DMS 273 (cell line): ENCODE measurements around the gene ZNF547.
A peak's percentile ranks its signal among the peaks of the same experiment; 100 is the strongest.

ENCODE experiments used
- DNase-seq: peaks from one replicate; lab custom pipeline; 2025; ENCODE audit not compliant: unreplicated experiment; lab: John Stamatoyannopoulos, UW

Gene ZNF547

DNA sequence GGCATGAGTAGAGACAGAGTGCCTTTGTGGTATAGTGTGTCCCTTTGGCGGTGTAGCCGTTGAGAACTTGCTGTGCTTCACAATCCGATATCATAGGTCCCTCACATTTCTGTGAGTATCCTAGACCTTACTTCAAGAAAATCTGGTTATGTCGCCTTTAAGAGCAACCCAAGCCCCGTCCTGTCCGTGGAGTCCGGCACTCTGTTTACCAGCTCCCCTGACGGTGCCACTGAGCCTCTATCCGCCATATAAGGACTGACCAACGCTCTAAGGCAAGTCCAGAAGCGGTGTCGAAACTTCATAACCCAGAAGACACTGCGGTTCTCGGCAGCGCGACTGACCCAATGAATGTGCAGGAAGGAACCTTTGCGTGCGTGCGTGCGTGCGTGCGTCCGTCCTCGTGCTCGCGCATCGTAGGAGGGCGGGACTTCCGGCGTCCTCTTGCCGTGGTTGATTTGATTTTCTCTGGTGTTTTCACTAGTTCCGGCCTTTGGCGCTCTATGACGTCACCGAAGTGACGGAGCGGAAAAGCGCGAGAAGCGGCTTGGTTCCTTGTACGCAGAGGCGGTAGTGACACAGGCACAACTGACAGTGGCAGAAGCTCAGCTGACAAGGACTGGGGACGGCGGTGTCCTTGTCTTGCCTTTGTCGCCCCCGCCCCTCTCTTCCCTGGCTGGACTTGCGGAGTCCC is at the start of gene ZNF547, which contains the start of gene TRAPPC2B:
Gene ZNF547, plus strand, starts transcription at position 555 of the 691 bp plus-strand sequence. CDS start 5,005 bp downstream, outside the sequence.
Gene TRAPPC2B, plus strand, starts transcription at position 555 of the 691 bp plus-strand sequence. CDS start 1,283 bp downstream, outside the sequence.
- peak; percentile 99 for DNase-seq

DNA sequence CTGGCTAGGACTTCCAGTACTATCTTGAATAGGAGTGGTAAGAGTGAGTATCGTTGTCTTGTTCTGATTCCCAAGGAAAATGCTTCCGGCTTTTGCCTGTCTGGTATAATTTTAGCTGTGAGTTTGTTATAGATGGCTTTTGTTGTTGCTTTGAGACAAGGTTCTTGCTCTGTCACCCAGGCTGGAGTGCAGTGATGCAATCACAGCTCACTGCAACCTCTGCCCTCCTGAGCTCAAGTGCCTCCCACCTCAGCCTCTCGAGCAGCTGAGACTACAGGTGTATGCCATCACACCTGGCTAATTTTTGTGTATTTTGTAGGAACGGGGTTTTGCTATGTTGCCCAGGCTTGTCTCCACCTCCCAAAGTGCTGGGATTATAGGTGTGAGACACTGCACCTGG is 49.2 kb upstream of the ZNF547 start:
- DNase-seq: no peak

DNA sequence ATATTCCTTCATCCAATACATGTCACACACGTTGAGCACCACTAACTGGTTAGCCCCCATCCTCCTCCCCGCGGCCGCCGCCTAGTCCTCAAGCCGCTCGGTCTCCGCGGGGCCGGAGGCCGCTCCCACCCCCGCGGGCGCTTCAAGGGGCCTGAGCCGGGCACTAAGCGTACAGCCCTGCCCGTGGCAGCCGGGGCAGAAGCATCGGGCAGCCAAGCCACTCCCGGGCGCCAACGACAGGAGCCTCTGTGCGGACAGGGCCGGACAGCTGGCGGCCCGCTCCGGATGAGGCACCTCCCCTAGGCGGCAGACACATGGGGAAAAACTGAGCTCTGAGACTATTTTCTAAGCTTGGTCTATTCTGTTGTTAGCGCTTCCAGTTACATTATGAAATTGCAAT is 45.8 kb upstream of the ZNF547 start:
- DNase-seq: no peak

DNA sequence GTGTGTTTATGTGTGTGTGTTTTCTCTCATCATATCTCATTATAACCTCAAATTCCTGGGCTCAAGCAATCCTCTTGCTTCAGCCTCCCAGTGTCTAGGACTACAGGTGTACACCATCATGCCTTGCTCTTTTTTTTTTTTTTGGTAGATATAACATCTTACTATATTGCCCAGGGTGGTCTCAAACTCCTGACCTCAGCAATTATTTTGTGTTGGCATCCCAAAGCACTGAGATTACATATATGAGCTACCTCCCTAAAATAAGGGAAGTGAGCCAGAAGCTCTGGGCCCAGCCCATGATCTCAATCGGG is 43.5 kb upstream of the ZNF547 start:
- no peak for DNase-seq

DNA sequence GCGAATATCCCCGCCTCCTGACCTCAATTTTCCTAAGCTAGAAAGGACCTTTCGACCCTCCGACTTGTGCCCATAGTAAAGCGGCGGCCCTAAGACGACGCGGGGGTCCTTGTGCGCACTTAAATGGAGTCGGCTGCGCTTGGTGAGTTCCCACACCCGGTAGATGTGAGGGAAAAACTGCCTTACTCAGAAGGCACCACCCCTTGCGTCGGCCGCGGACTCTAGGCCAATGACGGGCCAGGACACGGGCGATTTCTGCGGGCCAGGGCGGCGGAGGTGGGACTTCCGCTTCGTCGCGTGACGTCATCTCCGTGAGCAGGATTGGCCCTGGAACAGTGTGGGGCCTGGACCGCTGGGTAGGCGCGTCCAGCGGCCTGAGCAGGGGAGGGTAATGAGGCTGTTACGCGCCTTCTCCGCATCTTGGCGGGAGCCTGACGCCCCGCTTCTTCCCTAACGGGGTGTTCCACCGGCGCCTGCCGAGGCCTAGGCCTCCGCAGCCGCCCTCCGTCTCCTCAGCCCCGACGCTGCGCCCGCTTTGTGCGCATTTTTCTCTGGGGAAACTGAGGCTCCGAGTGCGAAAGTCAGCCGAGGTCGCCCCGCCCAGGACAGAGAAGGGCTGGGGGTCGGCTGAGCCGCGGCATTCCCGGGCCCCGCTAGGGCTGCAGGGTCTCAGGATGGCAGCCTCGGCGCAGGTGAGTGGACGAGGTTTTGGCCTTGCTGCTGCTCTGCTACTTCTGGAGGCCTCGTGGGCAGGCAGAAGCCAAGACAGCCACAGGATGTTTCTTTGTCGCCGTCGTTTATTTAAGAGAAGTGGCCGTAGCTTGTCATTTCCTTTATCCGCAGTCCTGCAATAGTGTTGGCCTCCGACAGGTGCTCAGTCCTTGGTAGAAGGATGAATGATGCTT is 42.9 kb upstream of the ZNF547 start, which contains the start of gene ZNF543:
Gene ZNF543, plus strand, starts transcription at position 293 of the 905 bp plus-strand sequence. Its CDS starts 382 bp downstream, at position 675.
- peak; percentile 99 for DNase-seq

DNA sequence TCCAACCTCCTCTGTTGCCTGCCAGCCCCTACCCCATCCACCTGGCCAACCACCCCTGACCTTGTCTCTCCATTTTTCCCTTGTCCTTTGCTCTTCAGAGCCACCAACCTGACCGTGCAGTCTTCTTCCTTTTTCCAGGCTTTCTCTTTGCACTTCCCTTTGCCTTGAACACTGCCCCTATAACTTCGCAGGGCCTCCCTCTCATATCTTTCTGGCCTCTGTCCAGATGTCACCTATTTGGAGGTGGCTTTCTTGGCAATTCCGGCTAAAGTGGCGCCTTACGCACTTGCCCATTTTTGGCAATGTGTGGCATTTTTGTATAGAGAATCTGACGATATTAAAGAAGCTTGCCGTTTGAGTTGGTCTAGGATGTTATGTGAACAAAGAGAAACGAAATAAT is 42.2 kb upstream of the ZNF547 start:
- peak; percentile 34 for DNase-seq

DNA sequence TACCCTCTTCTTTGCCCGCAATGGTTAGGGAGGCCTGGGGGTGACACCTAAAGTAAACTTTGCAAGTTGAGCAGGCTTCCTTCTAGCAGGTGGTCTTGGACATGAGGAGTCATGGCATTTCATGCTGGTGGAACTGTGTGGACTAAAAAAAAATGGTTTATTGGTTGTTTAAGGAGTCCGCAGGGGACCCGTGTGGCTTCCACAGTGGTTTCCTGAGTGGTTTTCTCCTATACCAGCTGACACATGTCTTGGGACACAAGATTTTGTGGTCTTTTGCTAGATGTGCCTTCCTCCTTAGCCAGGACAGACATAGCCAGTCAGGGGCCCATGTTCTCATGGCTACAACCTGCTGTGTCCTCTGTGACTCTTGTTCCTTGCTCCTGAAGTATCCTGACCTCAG is 41.6 kb upstream of the ZNF547 start:
- no peak for DNase-seq

DNA sequence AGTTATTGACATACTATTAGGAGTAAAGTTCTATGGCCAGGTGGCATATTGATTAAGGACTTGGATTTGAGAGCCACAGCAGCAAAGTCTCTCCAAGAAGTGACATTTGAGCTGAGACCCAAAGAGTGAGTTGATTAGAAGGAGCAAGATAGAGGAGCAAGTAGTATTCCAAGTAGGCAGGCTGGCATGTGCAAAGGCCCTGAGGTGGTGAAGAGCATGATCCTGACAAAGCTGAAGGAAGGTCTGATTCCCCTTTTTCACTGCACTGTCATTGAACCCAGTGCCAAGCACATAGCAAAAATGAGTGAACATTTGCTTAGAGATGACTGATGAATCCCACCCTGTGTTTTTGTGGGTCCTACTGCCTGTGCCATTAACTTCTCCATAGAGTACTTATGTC is 38.4 kb upstream of the ZNF547 start:
- no peak for DNase-seq

DNA sequence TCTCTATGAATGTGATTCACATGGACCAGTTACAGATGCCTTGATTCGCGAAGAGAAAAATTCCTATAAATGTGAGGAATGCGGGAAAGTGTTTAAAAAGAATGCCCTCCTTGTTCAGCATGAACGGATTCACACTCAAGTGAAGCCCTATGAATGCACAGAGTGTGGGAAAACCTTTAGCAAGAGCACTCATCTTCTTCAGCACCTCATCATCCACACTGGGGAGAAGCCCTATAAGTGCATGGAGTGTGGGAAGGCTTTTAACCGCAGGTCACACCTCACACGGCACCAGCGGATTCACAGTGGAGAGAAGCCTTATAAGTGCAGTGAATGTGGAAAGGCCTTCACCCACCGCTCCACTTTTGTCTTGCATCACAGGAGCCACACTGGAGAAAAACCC is 35.4 kb upstream of the ZNF547 start:
- no peak for DNase-seq

DNA sequence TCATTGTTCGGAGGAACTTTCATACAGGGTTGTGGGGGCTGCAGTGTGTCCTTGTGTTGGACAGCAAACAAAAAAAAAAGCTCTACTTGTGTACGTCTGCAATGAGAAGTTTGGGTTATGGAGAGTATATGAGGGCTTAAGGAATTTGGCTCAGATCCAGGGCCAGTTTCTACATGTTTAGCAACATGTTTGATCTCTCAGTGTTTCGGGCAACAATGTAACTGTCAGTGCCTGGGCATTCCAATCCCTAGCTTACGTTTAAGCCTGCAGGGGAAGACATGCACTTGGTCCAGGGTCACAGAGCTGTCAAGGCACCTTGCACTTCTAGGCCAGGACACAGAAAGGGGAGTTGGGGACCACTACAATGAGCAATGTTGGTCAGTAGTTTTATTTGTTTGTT is 29.2 kb upstream of the ZNF547 start:
- DNase-seq: peak; percentile 10

DNA sequence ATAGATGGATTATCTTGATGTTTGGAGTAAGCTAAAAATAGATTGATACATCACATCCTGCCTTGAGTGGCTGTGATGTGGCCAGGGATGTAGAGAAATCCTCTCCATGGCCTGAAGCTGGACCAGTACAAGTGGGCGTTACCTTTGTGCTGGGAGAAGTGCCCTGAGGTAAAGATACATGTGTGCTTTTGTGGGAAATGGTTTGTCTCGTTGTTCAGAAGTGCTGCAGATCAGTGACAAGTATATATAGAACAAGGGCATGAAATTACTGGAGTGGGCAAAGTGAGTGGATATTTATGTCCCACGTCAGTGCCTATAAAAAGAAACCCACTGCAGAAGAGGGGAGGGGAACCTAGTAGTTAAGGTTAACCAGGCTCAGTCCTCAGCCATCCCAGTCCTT is 24.5 kb upstream of the ZNF547 start:
- no peak for DNase-seq

DNA sequence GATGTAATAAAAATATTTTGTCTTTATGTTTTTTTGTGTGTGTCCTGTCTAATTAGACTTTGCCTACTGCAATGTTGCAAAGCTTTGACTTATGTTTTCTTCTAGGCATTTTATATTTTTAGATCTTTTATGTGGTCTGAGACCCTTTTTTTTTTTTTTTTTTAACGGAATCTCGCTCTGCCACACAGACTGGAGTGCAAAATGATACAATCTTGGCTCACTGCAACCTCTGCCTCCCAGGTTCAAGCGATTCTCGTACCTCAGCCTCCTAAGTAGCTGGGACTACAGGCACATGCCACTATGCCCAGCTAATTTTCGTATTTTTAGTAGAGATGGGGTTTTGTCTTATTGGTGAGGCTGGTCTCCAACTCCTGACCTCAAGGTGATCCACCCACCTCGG is 20.8 kb upstream of the ZNF547 start:
- no peak for DNase-seq

DNA sequence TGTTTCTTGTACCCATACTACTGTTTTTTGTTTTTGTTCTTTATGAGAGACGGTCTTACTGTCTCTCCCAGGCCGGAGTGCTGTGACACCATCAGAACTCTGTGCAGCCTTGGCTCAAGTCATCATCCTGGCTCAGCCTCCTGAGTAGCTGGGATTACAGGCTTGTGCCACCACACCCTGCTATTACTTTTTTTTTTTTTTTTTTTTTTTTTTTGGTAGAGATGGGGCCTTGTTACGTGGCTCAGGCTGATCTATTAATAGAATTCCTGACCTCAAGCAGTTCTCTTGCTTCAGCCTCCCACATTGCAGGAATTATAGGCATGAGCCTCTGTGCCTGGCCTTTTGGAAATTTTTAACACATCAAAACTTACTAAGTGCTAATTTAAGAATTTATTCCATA is 15.2 kb upstream of the ZNF547 start:
- no peak for DNase-seq

DNA sequence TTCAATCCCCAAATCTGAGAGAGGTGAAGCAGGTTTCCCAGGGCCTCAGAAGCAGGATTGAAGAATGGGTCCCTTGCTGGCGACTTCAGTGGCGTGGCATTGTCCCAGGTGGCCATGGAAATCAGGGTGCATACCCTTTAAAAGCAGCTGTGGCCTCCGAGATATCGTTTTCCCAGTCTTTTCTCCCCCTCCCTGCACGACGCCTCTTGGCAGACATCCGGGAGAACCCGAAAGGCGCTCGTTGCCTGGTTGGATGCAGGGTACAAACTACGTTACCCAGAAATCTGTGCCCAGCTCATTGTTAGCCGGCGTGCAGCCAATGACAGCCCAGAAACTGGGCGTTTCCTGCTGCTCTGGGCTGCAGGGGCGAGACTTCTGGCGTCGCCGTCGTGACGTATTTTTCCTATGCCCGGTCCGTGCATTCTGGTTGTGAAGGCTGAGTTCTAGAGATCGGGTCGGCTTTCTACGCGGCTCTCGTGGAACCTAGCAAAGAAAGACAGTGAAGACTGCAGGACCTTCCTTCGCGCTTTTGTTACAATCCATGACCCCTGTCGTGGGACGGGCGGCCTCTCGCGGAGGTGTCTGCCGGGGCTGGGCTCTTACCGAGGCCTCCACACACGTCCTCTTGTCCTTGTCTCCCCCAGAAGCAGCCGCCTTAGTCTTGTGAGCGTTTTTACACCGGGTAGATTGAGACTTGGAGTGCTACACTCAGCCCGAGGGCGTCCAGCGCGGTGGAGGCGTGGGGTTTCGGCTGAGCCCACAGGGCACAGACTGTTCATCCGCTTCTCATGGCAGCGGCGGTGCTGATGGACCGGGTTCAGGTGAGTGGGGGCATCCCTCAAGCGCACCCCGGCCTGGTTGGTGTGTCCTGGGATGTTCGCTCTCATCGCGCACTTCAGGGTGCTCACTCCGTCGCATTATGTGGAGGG is 12.2 kb upstream of the ZNF547 start, which contains the start of gene ZNF304:
Gene ZNF304, plus strand, starts transcription at position 395 of the 929 bp plus-strand sequence. Its CDS starts 394 bp downstream, at position 789.
- DNase-seq: peak; percentile 99

DNA sequence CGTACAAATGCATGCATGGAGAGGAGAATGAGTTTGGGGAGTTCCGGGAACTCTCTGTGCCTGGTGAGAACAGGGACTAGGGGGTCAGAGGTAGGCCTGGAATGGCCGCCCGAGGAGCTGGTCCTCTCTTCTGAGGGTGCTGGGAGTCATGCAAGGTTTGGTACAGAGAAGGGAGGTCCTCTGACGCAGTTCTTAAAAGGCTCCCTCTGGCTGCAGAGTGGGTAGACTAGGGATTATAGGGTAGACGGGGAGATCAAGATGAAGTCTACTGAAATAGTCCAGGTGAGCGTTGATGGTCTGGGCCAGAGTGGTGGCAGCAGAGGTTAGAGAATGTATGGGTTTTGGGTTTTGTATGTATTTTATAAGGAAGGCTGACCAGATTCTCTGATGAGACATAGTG is 11.5 kb upstream of the ZNF547 start:
- DNase-seq: no peak

DNA sequence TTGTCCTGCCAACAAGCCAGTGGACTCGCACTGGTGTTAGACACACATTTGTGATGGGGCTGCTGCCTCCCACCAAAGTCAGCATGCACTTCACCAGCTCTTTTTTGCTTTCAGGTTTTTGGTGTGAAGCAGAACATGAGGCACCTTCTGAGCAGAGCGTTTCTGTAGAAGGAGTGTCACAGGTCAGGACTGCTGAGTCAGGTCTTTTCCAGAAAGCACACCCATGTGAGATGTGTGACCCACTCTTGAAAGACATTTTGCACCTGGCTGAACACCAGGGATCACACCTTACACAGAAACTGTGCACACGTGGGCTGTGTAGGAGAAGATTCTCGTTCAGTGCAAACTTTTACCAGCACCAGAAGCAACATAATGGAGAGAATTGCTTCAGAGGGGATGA is 7.4 kb upstream of the ZNF547 start:
- no peak for DNase-seq

DNA sequence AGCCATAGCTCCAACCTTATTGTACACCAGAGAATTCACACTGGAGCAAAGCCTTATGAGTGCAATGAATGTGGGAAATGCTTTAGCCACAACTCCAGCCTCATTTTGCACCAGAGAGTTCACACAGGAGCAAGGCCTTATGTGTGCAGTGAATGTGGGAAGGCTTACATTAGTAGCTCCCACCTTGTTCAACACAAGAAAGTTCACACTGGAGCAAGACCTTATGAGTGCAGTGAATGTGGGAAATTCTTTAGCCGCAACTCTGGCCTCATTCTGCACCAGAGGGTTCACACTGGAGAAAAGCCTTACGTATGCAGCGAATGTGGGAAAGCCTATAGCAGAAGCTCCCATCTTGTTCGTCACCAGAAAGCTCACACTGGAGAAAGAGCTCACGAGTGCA is 5.9 kb upstream of the ZNF547 start:
- no peak for DNase-seq

DNA sequence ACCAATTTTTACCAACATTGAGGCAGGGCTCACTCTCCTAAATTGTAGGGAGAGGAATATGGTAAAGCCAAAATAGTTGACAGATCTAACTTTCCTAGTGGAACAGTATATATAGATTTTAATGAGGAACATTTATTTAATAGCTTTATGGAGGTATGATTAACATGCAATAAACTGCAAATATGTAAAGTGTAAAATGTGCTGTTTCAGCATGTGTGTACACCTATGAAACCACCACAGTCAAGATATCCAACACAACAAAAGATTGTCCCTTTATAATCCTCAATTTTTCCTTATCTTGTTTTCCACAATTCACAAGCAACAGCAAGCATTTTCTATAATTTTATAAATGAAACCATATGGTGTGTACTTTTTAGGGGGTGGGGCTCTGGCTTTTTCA is 4.1 kb upstream of the ZNF547 start:
- DNase-seq: no peak

DNA sequence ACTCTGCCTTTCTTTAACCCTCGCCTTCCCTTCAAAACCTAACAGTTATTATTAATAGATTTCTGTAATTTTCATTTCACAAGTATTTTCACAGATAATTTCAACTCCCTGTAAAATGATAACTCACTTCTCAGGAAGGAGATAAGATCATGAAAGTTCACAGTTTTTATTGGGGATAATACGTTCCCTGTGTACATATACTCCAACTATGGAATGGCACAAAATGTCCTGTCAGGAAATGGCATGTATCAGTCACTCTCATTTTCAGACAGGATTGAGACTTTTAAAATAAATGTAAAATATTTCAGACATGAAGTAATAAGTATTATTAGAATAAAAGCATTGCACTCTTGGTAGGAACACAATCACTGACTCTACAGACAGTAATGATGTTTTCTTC is 932 bp upstream of the ZNF547 start:
- DNase-seq: no peak

DNA sequence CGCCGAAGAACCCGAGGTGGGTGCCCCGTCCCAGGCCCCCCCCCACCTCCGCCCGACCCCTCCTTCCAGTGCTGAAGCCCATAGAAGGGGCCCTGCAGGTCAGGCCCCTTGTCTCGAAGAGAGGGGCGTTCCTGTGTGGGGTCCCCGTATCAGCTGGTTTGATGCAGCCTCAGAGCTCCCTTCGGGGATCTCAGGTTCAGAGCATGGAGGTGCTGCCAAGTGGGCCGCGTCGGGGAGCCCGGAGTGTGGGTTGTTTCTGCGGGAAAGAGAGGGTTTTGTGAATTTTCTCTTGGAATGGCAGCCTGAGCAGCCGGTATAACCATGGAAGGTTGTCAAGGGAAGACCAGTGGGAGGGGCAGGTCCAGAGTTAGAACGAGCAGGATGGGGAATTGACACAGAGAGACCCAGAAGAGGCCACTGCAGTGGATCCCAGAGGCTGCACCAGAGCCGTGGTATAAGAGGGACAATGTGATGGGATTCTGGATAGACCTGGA is 384 bp downstream of the ZNF547 start:
- DNase-seq: peak; percentile 44

DNA sequence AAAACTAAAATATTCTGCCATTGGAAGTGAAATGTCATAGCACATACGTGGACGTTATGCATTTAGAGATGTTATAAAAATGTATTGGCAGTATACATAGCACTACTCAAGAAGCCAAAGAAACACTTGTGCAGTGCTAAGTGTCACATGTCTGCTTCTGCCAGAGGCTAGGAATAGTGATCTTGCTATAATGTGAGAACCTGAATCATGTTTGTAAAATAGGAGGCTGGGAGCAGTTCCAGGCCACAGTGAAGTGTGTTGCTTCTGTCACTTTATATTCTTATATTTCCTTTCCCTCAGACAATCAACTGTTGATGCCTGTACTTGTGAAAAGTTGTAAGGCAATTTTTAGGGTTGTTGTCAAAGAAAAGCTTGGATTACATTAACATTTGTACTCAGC is 3.4 kb downstream of the ZNF547 start:
- no peak for DNase-seq
